Stomach smooth muscle (tissue), 2 donors: ENCODE measurements around the gene RXFP4.

Source experiments
- H3K27ac ChIP-seq: one replicate; pipeline ENCODE4 v1.7.0; 2013; ENCODE audit warnings: mild to moderate bottlenecking, low read length, inconsistent platforms
- H3K27me3 ChIP-seq, 2 donors: one replicate each; pipeline ENCODE4 v1.7.0; 2013; ENCODE audit warnings: low read length in 2 of 2; ENCODE audit not compliant: insufficient read depth in 2 of 2, control insufficient read depth in 1 of 2
- H3K36me3 ChIP-seq, 2 donors: one replicate each; pipeline ENCODE4 v1.7.0; 2013; ENCODE audit warnings: low read length in 2 of 2; ENCODE audit not compliant: control insufficient read depth in 2 of 2, insufficient read depth in 2 of 2
- H3K4me1 ChIP-seq: one replicate; pipeline ENCODE4 v1.7.0; 2013; ENCODE audit warnings: low read length; ENCODE audit not compliant: control insufficient read depth, insufficient read depth
- H3K4me3 ChIP-seq, 2 donors: one replicate each; pipeline ENCODE4 v1.7.0; 2013; ENCODE audit warnings: low read length in 2 of 2
- H3K9ac ChIP-seq, 2 donors: one replicate each; pipeline ENCODE4 v1.7.0; 2013; ENCODE audit warnings: low read length in 2 of 2, mild to moderate bottlenecking in 1 of 2
- H3K9me3 ChIP-seq, 2 donors: one replicate each; pipeline ENCODE4 v1.7.0; 2013; ENCODE audit warnings: low read length in 2 of 2; ENCODE audit not compliant: control insufficient read depth in 2 of 2
- donor health status: healthy.
- donor health status: Pancreatic carcinoma.

RXFP4 gene

DNA sequence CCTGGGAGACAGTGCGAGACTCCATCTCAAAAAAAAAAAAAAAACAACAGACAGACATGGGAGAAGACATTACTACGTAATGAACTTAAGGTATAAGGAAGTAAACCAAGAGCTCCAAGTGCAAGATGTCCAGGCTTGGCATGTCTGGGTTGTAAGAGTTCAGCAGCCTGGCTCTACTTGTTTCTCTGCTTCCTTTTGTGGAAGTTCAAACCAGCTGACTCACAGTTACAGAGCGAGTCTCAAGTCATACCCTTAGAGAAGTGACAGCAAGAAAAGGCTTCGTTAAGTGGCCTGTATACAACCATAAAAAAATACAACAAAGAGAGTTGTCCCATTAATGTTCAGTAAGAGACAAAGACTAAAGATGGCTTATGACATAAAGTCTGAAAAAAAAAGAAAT is 31.5 kb upstream of the RXFP4 start:
- H3K36me3 ChIP-seq = peaks cover 26 to 30% of the 10 kb centered on the region in 2 donors

GRCh38 chr1:155910621-155911121 is 30.8 kb upstream of the RXFP4 start:
- no peaks in the 10 kb centered on the region for H3K27me3 ChIP-seq
- peaks cover 22 to 27% of the 10 kb centered on the region in 2 donors for H3K36me3 ChIP-seq
- no peaks in the 10 kb centered on the region for H3K9me3 ChIP-seq
- peak overlapping the region; percentile 84 for H3K27ac ChIP-seq
- H3K9ac ChIP-seq = peak overlapping the region; percentile 81 to 86
- peaks cover 14% of the 10 kb centered on the region for H3K4me1 ChIP-seq
- peak overlapping the region; percentile 86 for H3K4me3 ChIP-seq

More for the DNA sequence above, 31.5 kb upstream of the RXFP4 start:
- Histone ChIP-seq H3K4me3 (peak overlapping the region; percentile 86), H3K9ac (no peak overlapping the region), H3K27ac (peak overlapping the region; percentile 6), H3K9me3 (no peaks in the 10 kb centered on the region), H3K27me3 (no peaks in the 10 kb centered on the region), H3K4me1 (peaks cover 14% of the 10 kb centered on the region)

DNA sequence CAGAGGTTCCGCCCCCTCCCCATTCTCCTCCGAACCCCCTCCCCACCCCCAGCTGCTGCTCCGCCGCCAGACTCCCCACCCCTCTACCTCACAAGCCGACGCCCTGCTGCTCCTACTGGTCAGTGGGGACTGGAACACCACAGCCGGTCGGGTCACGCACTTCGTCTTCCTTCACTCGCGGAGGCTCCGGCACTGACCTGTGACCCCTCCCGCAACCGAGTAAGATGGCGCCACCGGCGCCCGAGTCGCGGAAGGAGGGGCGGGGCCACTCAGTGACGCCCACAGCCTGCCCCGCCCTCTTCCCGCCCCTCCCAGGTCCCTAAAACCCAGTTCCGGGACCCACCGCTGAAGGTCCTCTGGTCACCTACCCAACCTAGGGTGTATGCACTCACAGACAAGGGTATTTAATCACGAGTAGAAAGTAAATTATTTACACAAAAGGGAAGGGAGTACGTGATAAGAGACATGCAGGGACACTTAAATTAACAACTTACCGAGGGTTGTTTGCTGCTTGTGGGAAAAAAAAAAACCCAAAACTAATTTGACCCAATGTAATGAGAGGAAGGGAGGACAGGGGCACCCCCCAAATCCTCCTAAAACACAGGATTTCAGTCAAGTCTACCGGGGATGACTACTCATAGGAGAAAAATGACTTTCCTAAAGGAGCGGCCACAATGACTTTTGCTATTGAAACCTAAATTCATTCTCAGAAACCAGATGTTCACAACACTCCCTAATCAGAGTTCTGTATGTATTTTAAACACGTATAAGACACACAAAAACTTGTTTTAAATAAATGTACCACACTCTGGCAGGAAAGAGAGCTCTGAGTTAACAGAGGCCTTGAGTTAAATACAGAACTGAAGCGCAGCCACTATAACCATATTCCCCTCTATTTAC is 30.0 kb upstream of the RXFP4 start, which contains the start of gene RIT1:
RIT1 (minus strand) TSS at position 194 of the 900 bp plus-strand sequence. CDS start 588 bp downstream, outside the sequence.
- H3K36me3 ChIP-seq = peaks cover 29 to 34% of the 10 kb centered on the region in 2 donors
- no peaks in the 10 kb centered on the region for H3K27me3 ChIP-seq

DNA sequence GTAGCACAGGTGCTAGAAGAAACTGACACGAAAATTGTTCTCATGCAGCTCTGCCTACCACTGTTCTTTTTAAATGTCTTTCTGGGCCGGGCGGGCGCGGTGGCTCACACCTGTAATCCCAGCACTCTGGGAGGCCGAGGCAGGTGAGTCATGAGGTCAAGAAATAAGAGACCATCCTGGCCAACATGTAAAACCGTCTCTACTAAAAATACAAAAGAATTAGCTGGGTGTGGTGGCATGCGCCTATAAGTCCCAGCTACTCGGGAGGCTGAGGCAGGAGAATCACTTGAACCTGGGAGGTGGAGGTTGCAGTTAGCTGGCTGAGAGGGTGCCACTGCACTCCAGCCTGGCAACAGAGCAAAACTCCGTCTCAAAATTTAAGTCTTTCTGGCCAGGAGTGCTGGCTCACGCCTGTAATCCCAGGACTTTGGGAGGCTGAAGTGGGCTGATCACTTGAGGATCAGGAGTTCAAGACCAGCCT is 29.3 kb upstream of the RXFP4 start:
- peaks cover 14% of the 10 kb centered on the region for H3K4me1 ChIP-seq
- peaks cover 34 to 37% of the 10 kb centered on the region in 2 donors for H3K36me3 ChIP-seq
- peak overlapping the region in 1 of 2 donors; percentile 86 for H3K9ac ChIP-seq
- peak overlapping the region; percentile 84 for H3K27ac ChIP-seq
- no peak overlapping the region for H3K4me3 ChIP-seq
- no peaks in the 10 kb centered on the region for H3K27me3 ChIP-seq
- H3K9me3 ChIP-seq = no peaks in the 10 kb centered on the region

More for the DNA sequence above, 30.0 kb upstream of the RXFP4 start, which contains the start of gene RIT1:
- Histone ChIP-seq H3K9me3 (no peaks in the 10 kb centered on the region), H3K9ac (peak within 1 kb of the TSS; percentile 81 to 86), H3K4me1 (peaks cover 14% of the 10 kb centered on the region), H3K4me3 (peak within 1 kb of the TSS; percentile 86), H3K27ac (peak within 1 kb of the TSS; percentile 84)

- Histone ChIP-seq H3K9me3 (no peaks in the 10 kb centered on the region), H3K27ac (no peak overlapping the region), H3K9ac (no peak overlapping the region), H3K4me3 (no peak overlapping the region), H3K27me3 (no peaks in the 10 kb centered on the region), H3K4me1 (peaks cover 14% of the 10 kb centered on the region), H3K36me3 (peaks cover 40 to 48% of the 10 kb centered on the region in 2 donors)
These were observed 27.3 kb upstream of the RXFP4 start for GRCh38 chr1:155913969-155914757.

- Histone ChIP-seq H3K4me3 (no peak overlapping the region), H3K9ac (no peak overlapping the region), H3K27ac (no peak overlapping the region), H3K27me3 (no peaks in the 10 kb centered on the region), H3K36me3 (peaks cover 65 to 72% of the 10 kb centered on the region in 2 donors), H3K4me1 (no peaks in the 10 kb centered on the region), H3K9me3 (no peaks in the 10 kb centered on the region)
These were observed 22.8 kb upstream of the RXFP4 start for GRCh38 chr1:155918660-155919059.

- H3K36me3 ChIP-seq = peaks cover 62 to 67% of the 10 kb centered on the region in 2 donors
- H3K4me3 ChIP-seq = no peak overlapping the region
- no peaks in the 10 kb centered on the region for H3K27me3 ChIP-seq
- no peak overlapping the region for H3K9ac ChIP-seq
- H3K9me3 ChIP-seq = no peaks in the 10 kb centered on the region
- no peak overlapping the region for H3K27ac ChIP-seq
- H3K4me1 ChIP-seq = no peaks in the 10 kb centered on the region
These were observed 21.6 kb upstream of the RXFP4 start for GRCh38 chr1:155919801-155920200.

- Histone ChIP-seq H3K4me3 (no peak overlapping the region), H3K27ac (peak overlapping the region; percentile 6), H3K9ac (no peak overlapping the region), H3K9me3 (no peaks in the 10 kb centered on the region), H3K27me3 (no peaks in the 10 kb centered on the region), H3K4me1 (no peaks in the 10 kb centered on the region), H3K36me3 (peaks cover 66 to 70% of the 10 kb centered on the region in 2 donors)
These were observed 20.7 kb upstream of the RXFP4 start for GRCh38 chr1:155920717-155921116.

GRCh38 chr1:155925506-155925905 is 15.9 kb upstream of the RXFP4 start:
- no peak overlapping the region for H3K27ac ChIP-seq
- H3K4me3 ChIP-seq = no peak overlapping the region
- H3K36me3 ChIP-seq = peaks cover 59 to 63% of the 10 kb centered on the region in 2 donors
- H3K9me3 ChIP-seq = no peaks in the 10 kb centered on the region
- peaks cover 3% of the 10 kb centered on the region for H3K4me1 ChIP-seq
- H3K9ac ChIP-seq = no peak overlapping the region
- no peaks in the 10 kb centered on the region for H3K27me3 ChIP-seq

DNA sequence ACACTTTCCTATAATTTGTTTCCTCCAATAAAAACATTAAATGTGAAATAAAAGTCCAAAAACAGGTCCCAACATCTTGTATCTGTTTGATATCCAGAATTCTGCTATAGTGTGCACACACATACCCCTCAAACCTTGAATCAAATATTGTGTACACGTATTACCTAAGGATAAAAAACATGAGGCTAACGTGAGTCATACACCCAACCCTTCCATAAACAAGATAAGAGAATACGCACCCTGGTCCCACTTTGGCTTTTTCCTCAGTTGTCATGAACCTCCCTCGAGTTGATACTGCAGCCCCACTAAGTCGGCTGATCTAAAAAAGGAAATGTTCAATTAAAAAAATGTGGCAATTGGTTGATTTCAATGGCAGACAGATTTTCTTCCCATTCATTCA is 12.4 kb upstream of the RXFP4 start:
- H3K27ac ChIP-seq = no peak overlapping the region

More for the DNA sequence above, 12.4 kb upstream of the RXFP4 start:
- peaks cover 28% of the 10 kb centered on the region for H3K4me1 ChIP-seq
- H3K9ac ChIP-seq = no peak overlapping the region
- no peaks in the 10 kb centered on the region for H3K27me3 ChIP-seq
- no peak overlapping the region for H3K4me3 ChIP-seq
- no peaks in the 10 kb centered on the region for H3K9me3 ChIP-seq
- H3K36me3 ChIP-seq = peaks cover 38 to 45% of the 10 kb centered on the region in 2 donors
